B cell (primary cell): ENCODE measurements around the gene DCT. TPM values are rescaled to one million over a fixed set of nuclear protein-coding genes. Genes with fewer than 3 reads are reported as not detected.

Source experiments
- ATAC-seq: fragments of 200-7000 bp; cut with Tn5 transposase; one replicate; pipeline ENCODE4 v1.10.0; 2021; ENCODE audit warnings: low read depth, mild to moderate bottlenecking, moderate number of reproducible peaks, moderate library complexity
- CTCF ChIA-PET: fragments of 350-600 bp; sonication (Branson Sonifier 250); formaldehyde crosslinking; loops from one replicate; lab custom pipeline; 2021; ENCODE audit warnings: antibody characterized with exemption, inconsistent platforms; lab: Charles Lee
- POLR2A ChIA-PET: fragments of 350-600 bp; sonication (Branson Sonifier 250); formaldehyde crosslinking; loops from one replicate; lab custom pipeline; 2021; ENCODE audit warnings: antibody characterized with exemption; lab: Charles Lee
- DNase-seq: peaks from one replicate; pipeline ENCODE4 v3.0.0; 2013
- H2AFZ ChIP-seq: 2 replicates; pipeline ENCODE4 v1.6.1; 2012; ENCODE audit warnings: mild to moderate bottlenecking, low read depth, low read length; ENCODE audit not compliant: insufficient read depth, poor library complexity, severe bottlenecking
- H3K27ac ChIP-seq, 2 donors: 1 replicate in 1 of 2; 2 replicates in 1 of 2; pipeline ENCODE4 v1.5.1; 2012 to 2013; ENCODE audit warnings: low read length in 2 of 2, mild to moderate bottlenecking in 2 of 2, moderate library complexity in 1 of 2
- H3K27me3 ChIP-seq, 4 experiments: fragments of 200-600 bp in 1 of 4; sonication (generic) in 1 of 4; replicated peaks in 1 of 4; 1 replicate in 2 of 4; 2 replicates in 2 of 4; pipeline versions ENCODE4 v1.6.1 to v1.7.0; 2013 to 2016; ENCODE audit warnings: low read length in 3 of 4, mild to moderate bottlenecking in 2 of 4, mixed read lengths in 1 of 4, moderate library complexity in 1 of 4; ENCODE audit not compliant: insufficient read depth in 4 of 4, control insufficient read depth in 3 of 4; ENCODE audit errors: control extremely low read depth in 1 of 4
- H3K36me3 ChIP-seq, 2 experiments: replicated peaks in 1 of 2; 1 replicate in 1 of 2; 2 replicates in 1 of 2; pipeline versions ENCODE4 v1.6.1 to v1.7.1; 2013; ENCODE audit warnings: low read length in 1 of 2; ENCODE audit not compliant: insufficient read depth in 2 of 2, control insufficient read depth in 1 of 2; ENCODE audit errors: control extremely low read depth in 1 of 2, extremely low read depth in 1 of 2
- H3K4me1 ChIP-seq, 2 donors: fragments of 200-600 bp in 1 of 2; sonication (generic) in 1 of 2; 1 replicate in 1 of 2; 2 replicates in 1 of 2; pipeline versions ENCODE4 v1.5.1 to v1.6.1; 2013 to 2017; ENCODE audit warnings: low read length in 2 of 2; ENCODE audit not compliant: control insufficient read depth in 2 of 2, insufficient read depth in 2 of 2
- H3K4me2 ChIP-seq: replicated peaks from 2 replicates; pipeline ENCODE3; 2012; ENCODE audit warnings: mild to moderate bottlenecking, low read depth, low read length; ENCODE audit not compliant: poor library complexity, severe bottlenecking
- H3K4me3 ChIP-seq, 5 experiments: fragments of 200-600 bp in 1 of 5; sonication (generic) in 1 of 5; 1 replicate in 3 of 5; 2 replicates in 2 of 5; pipeline versions ENCODE4 v1.5.1 to v1.7.0; 2011 to 2016; ENCODE audit warnings: low read length in 4 of 5, mild to moderate bottlenecking in 4 of 5, low read depth in 2 of 5, control low read depth in 1 of 5, moderate library complexity in 1 of 5; ENCODE audit not compliant: insufficient read depth in 1 of 5; ENCODE audit errors: control extremely low read depth in 1 of 5, extremely low read depth in 1 of 5
- H3K79me2 ChIP-seq: fragments of 200-600 bp; sonication (generic); one replicate; pipeline ENCODE4 v1.6.0; 2016; ENCODE audit warnings: low read length; ENCODE audit not compliant: control insufficient read depth, insufficient read depth
- H3K9ac ChIP-seq: fragments of 200-600 bp; sonication (generic); 2 replicates; pipeline ENCODE4 v1.6.1; 2017; ENCODE audit warnings: mild to moderate bottlenecking, low read length, moderate library complexity
- H3K9me3 ChIP-seq, 3 donors: one replicate each; pipeline versions ENCODE4 v1.6.1 to v1.7.1; 2013; ENCODE audit warnings: low read length in 2 of 3; ENCODE audit not compliant: control insufficient read depth in 2 of 3, insufficient read depth in 1 of 3; ENCODE audit errors: control extremely low read depth in 1 of 3
- H4K20me1 ChIP-seq: 2 replicates; pipeline ENCODE4 v1.6.0; 2012; ENCODE audit warnings: mild to moderate bottlenecking, low read length; ENCODE audit not compliant: insufficient read depth, control insufficient read depth, poor library complexity, severe bottlenecking
- H3K27ac Mint-ChIP-seq: one replicate; pipeline ENCODE4 v1.8.0; 2021; ENCODE audit warnings: mixed read lengths
- H3K27me3 Mint-ChIP-seq: one replicate; pipeline ENCODE4 v1.8.0; 2021; ENCODE audit warnings: mixed read lengths
- H3K4me1 Mint-ChIP-seq: one replicate; pipeline ENCODE4 v1.8.0; 2021; ENCODE audit warnings: mixed read lengths
- H3K4me3 Mint-ChIP-seq: one replicate; pipeline ENCODE4 v1.8.0; 2021; ENCODE audit warnings: mixed read lengths
- H3K9me3 Mint-ChIP-seq: one replicate; pipeline ENCODE4 v1.8.0; 2022; ENCODE audit warnings: mixed read lengths; ENCODE audit not compliant: insufficient read depth
- EZH2 ChIP-seq: IDR thresholded peaks from 2 replicates; pipeline ENCODE4 v1.6.1; 2012; ENCODE audit warnings: borderline replicate concordance, low read depth, mild to moderate bottlenecking, moderate library complexity, low read length; ENCODE audit not compliant: insufficient read depth, poor library complexity, severe bottlenecking
- WGBS: methylation state at CpG from one replicate; pipeline ENCODE4 v1.1.5; 2013; ENCODE audit warnings: missing lambda C conversion rate; ENCODE audit not compliant: insufficient coverage; 5-methylcytosine and 5-hydroxymethylcytosine counted together
- intact Hi-C: fragments of 100-400 bp; cut with micrococcal nuclease; formaldehyde crosslinking; loops from one replicate; pipeline ENCODE4 v1.10.0; 2022
- polyA plus RNA-seq: library from polyadenylated mRNA; depleted of rRNA; stranded (reverse); fragments of >200 nt; gene quantifications from 2 replicates; pipeline ENCODE4 v1.2.3, GENCODE V29; 2012
- total RNA-seq, 2 donors: library from RNA; stranded (reverse); fragments of 120-200 nt in 1 of 2; gene quantifications; 1 replicate in 1 of 2; 2 replicates in 1 of 2; pipeline versions ENCODE4 v1.2.3 to v1.2.4, GENCODE V29; 2013 to 2022
- TF ChIP-seq, protein P1 (sequence below): fragments of 200-600 bp; IDR thresholded peaks from one replicate; pipeline ENCODE4 v1.8.0; 2022; ENCODE audit warnings: antibody characterized with exemption, mild to moderate bottlenecking

Gene DCT
- total and polyA plus RNA-seq, 2 donors (not counting 1 experiment from before 2014, with no cell fraction given) = 0.10 to 0.18 TPM

DNA sequence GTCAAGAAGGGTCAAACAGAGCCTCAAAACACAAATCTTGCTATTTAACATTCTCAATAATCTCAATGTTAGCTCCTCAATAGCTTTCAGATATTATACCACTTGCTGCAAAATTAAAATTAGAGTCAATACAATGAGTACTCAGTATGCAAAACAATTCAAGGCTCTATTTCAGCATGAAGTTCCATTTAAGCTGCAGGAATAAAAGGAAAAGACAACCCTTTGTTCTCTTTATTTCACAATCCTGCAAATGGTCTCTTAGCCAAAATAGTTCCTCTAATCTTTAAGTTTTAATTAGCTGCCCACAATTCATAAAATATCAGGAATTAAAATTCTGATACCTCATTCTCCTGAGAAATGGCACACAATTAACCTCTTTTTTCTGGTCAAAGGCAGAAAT, 40.5 kb upstream of the DCT start:
- H3K9me3 Mint-ChIP-seq = no peaks in the 10 kb centered on the region
- no peak overlapping the region for H3K9ac ChIP-seq
- DNase-seq (no peak), ATAC-seq (no peak)
- H3K79me2 ChIP-seq = no peaks in the 10 kb centered on the region
- no peaks in the 10 kb centered on the region for H3K4me1 Mint-ChIP-seq
- no peak overlapping the region for H3K27ac ChIP-seq
- no peaks in the 10 kb centered on the region for H4K20me1 ChIP-seq
- ChIA-PET POLR2A (no interaction called here), CTCF (no interaction called here)
- TF ChIP-seq EZH2 = no peak
- TF ChIP-seq, protein P1, sequence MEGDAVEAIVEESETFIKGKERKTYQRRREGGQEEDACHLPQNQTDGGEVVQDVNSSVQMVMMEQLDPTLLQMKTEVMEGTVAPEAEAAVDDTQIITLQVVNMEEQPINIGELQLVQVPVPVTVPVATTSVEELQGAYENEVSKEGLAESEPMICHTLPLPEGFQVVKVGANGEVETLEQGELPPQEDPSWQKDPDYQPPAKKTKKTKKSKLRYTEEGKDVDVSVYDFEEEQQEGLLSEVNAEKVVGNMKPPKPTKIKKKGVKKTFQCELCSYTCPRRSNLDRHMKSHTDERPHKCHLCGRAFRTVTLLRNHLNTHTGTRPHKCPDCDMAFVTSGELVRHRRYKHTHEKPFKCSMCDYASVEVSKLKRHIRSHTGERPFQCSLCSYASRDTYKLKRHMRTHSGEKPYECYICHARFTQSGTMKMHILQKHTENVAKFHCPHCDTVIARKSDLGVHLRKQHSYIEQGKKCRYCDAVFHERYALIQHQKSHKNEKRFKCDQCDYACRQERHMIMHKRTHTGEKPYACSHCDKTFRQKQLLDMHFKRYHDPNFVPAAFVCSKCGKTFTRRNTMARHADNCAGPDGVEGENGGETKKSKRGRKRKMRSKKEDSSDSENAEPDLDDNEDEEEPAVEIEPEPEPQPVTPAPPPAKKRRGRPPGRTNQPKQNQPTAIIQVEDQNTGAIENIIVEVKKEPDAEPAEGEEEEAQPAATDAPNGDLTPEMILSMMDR = no peak
- H3K36me3 ChIP-seq = no peaks in the 10 kb centered on the region
- no peak overlapping the region for H3K4me3 ChIP-seq
- H2AFZ ChIP-seq = no peak overlapping the region
- no peaks in the 10 kb centered on the region for H3K4me1 ChIP-seq
- no peaks in the 10 kb centered on the region for H3K9me3 ChIP-seq
- intact Hi-C loops = no loop called here
- H3K4me3 Mint-ChIP-seq = no peak overlapping the region
- H3K4me2 ChIP-seq = no peak overlapping the region
- H3K27me3 ChIP-seq = no peaks in the 10 kb centered on the region
- peaks cover 8% of the 10 kb centered on the region for H3K27me3 Mint-ChIP-seq
- H3K27ac Mint-ChIP-seq = no peak overlapping the region

DNA sequence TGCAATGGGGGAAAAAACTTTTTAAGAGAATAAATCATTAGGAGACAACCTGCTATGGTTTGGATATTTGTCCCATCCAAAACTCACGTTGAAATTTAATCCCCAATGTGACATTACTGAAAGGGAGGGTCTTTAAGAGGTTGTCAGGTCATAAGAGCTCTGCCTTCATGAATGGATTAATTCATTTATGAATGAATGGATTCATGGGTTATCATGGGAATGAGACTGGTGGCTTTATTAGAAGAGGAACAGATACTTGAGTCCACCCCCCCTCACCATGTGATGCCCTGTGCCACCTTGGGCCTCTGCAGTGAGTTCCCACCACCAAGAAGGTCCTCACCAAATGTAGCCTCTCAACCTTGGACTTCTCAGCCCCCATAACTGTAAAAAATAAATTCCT, 37.0 kb upstream of the DCT start:
- no peak overlapping the region for H3K27ac ChIP-seq
- TF ChIP-seq, protein P1 = no peak
- TF ChIP-seq EZH2 = no peak
- no peak overlapping the region for H3K4me3 ChIP-seq
- DNase-seq (no peak), ATAC-seq (no peak)
- intact Hi-C loops = no loop called here
- ChIA-PET CTCF (no interaction called here), POLR2A (no interaction called here)
- H3K4me1 Mint-ChIP-seq = no peaks in the 10 kb centered on the region
- no peak overlapping the region for H3K27ac Mint-ChIP-seq
- no peaks in the 10 kb centered on the region for H3K9me3 Mint-ChIP-seq
- H3K9me3 ChIP-seq = no peaks in the 10 kb centered on the region
- H3K79me2 ChIP-seq = no peaks in the 10 kb centered on the region
- H4K20me1 ChIP-seq = no peaks in the 10 kb centered on the region
- H2AFZ ChIP-seq = no peak overlapping the region
- H3K27me3 ChIP-seq = no peaks in the 10 kb centered on the region
- H3K4me1 ChIP-seq = no peaks in the 10 kb centered on the region
- H3K4me2 ChIP-seq = no peak overlapping the region
- H3K4me3 Mint-ChIP-seq = no peak overlapping the region
- peaks cover 15% of the 10 kb centered on the region for H3K27me3 Mint-ChIP-seq
- WGBS = no CpG with 5 or more reads among the region's 1 CpG
- H3K36me3 ChIP-seq = no peaks in the 10 kb centered on the region
- H3K9ac ChIP-seq = no peak overlapping the region
